ENCODE measurements around the gene GNAQ. TPM values are rescaled to one million over a fixed set of nuclear protein-coding genes. Genes with fewer than 3 reads are reported as not detected.
A peak's percentile ranks its signal among the peaks of the same experiment; 100 is the strongest.

The GNAQ gene
- total and polyA plus RNA-seq, 2 of the 4 experiments (the other 2 are of a cell fraction): 23.1 to 50.7 TPM

DNA sequence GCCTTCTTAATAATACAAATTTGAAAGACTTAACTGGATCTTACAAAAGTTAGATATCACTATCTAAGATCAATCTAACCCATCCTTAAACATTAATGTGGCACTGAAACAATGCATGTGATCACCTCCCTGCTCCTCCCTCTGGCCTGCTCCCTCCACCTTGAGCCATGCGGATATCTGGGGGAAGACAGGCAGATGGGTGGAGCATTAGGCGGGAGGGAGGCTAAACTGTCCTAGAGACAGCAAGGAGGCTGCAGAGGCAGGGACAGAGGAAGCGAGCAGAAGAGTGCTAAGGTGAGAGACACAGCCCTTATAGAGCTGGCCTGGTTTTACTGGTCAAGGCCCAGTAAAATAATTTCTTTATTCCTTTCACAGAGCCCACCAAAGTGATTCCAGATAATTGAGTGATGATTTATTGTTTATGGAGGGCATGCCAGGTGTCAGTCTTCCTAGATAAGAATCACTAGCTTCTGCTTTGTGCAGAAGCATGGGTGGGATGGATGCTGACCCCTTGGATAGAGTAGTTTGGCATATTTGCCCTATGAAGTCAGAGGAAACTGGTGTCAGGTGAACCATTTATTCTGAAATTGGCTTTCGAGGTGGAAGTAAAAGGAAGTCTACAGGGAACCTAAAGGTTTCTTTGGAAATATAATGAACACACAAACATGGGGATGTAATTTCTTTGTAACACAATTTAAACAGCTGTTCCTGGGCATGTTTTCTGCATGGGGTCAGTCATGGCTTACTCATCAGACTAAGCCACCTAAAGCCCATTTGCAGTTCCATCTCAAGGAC is 188.3 kb downstream of the GNAQ start:
- Histone ChIP-seq H3K9me3 (ENCODE audit: control insufficient read depth, insufficient read depth, low read length) (no peaks in the 10 kb centered on the region), H4K5ac (ENCODE audit: low read depth, low read length) (no peak overlapping the region), H2AK5ac (ENCODE audit: low read depth, low read length) (peak overlapping the region; percentile 30; the same call in 1 of the 2 replicates), H3K4me2 (ENCODE audit: low read depth, low read length) (no peak overlapping the region), H3K27ac (ENCODE audit: insufficient read depth, low read length) (no peak overlapping the region), H3K4me3 (ENCODE audit: insufficient read depth, low read depth, low read length) (no peak overlapping the region), H2BK15ac (ENCODE audit: low read depth, low read length) (no peak overlapping the region), H3K56ac (ENCODE audit: extremely low read depth, insufficient read depth, low read length) (no peak overlapping the region), H3K14ac (replicated peaks; ENCODE audit: low read depth, low read length) (no peak overlapping the region), H2BK5ac (ENCODE audit: low read depth, low read length, poor library complexity, severe bottlenecking) (no peak overlapping the region), H3K36me3 (ENCODE audit: control insufficient read depth, insufficient read depth, low read length) (no peaks in the 10 kb centered on the region), H3K23ac (ENCODE audit: low read depth, low read length) (0 out of 2 replicates have a peak overlapping the region, but pooled peaks have one; percentile 3), H3K79me1 (ENCODE audit: low read depth in 1 of 2, low read length in 2 of 2) (peaks cover 33 to 58% of the 10 kb centered on the region in 2 experiments), H4K8ac (ENCODE audit: low read depth in 2 of 2, low read length in 2 of 2) (no peak overlapping the region), H3K9me1 (ENCODE audit: insufficient read depth, low read length) (peaks cover 30% of the 10 kb centered on the region), H2BK20ac (ENCODE audit: low read depth, low read length) (no peak overlapping the region), H3K18ac (ENCODE audit: low read depth, low read length) (no peak overlapping the region), H4K20me1 (ENCODE audit: insufficient read depth, low read length) (peaks cover 24% of the 10 kb centered on the region; the same call in 1 of the 2 replicates), H3K9ac (ENCODE audit: low read depth, low read length) (no peak overlapping the region), H3K4ac (ENCODE audit: low read depth, low read length) (no peak overlapping the region), H3K27me3 (ENCODE audit: control insufficient read depth, insufficient read depth, low read length) (no peaks in the 10 kb centered on the region), H2AK9ac (replicated peaks; ENCODE audit: low read depth, low read length, poor library complexity) (no peak overlapping the region), H4K91ac (ENCODE audit: insufficient read depth, low read depth, low read length) (no peak overlapping the region; the same call in 1 of the 2 replicates), H2AFZ (replicated peaks; ENCODE audit: low read length, poor library complexity) (no peak overlapping the region), H3K4me1 (ENCODE audit: control insufficient read depth, insufficient read depth, low read length) (peaks cover 24% of the 10 kb centered on the region), H2BK120ac (ENCODE audit: low read depth, low read length) (no peak overlapping the region)
- WGBS, 2 experiments (ENCODE audit: extremely low coverage in 2 of 2, insufficient read length in 1 of 2): no CpG with 5 or more reads among the region's 4 CpGs
- DNase-seq (no peak), ATAC-seq (ENCODE audit: low read depth) (no peak)
- BruUV-seq (replicated peaks): no TSS peak
- no peak for TF ChIP-seq FOS (IDR thresholded peaks at IDR 0.05; ENCODE audit: low read depth, low read length)
- no peak for TF ChIP-seq NFE2L2 (IDR thresholded peaks at IDR 0.05; ENCODE audit: low read depth, low read length)
- TF ChIP-seq SMC3 (IDR thresholded peaks at IDR 0.05; ENCODE audit: low read depth, low read length): no peak
- TF ChIP-seq CHD1 (IDR thresholded peaks at IDR 0.05; ENCODE audit: low read depth, low read length): no peak
- no peak for TF ChIP-seq MAFK (IDR thresholded peaks at IDR 0.05; ENCODE audit: low read depth, low read length)
- dilution Hi-C loops (cut with HindIII; ENCODE audit: low sequenced_read_pairs, unreplicated experiment): no loop called here
- ChIA-PET POLR2A (ENCODE audit: unreplicated experiment) (no interaction called here), CTCF (no interaction called here)
- intact Hi-C loops (cut with micrococcal nuclease): no loop called here
- in situ Hi-C loops (cut with MboI; ENCODE audit: low sequenced_read_pairs): no loop called here

Measured in IMR-90 (cell line).